CD8-positive, alpha-beta memory T cell (primary cell): ENCODE measurements around the gene APOD. TPM values are rescaled to one million over a fixed set of nuclear protein-coding genes. Genes with fewer than 3 reads are reported as not detected.
A peak's percentile ranks its signal among the peaks of the same experiment; 100 is the strongest.

ENCODE experiments used
- CTCF ChIA-PET: fragments of 350-600 bp; sonication (Branson Sonifier 250); formaldehyde crosslinking; loops from one replicate; lab custom pipeline; 2021; ENCODE audit warnings: antibody characterized with exemption; lab: Charles Lee
- POLR2A ChIA-PET: fragments of 350-600 bp; sonication (Branson Sonifier 250); formaldehyde crosslinking; loops from one replicate; lab custom pipeline; 2021; ENCODE audit warnings: antibody characterized with exemption; lab: Charles Lee
- DNase-seq, 5 donors: peaks; one replicate each; pipeline versions ENCODE4 v3.0.0 to v3.0.0-alpha.2; 2020 to 2022; ENCODE audit warnings: mixed read lengths in 1 of 5
- H3K27ac ChIP-seq: one replicate; pipeline ENCODE4 v1.7.0; 2013; ENCODE audit warnings: low read depth, mild to moderate bottlenecking, low read length, moderate library complexity
- H3K27me3 ChIP-seq: 2 replicates; pipeline ENCODE4 v1.7.0; 2013; ENCODE audit warnings: low read length, mild to moderate bottlenecking; ENCODE audit not compliant: insufficient read depth, poor library complexity, severe bottlenecking
- H3K36me3 ChIP-seq: 2 replicates; pipeline ENCODE4 v1.7.0; 2013; ENCODE audit warnings: mild to moderate bottlenecking, low read length, moderate library complexity; ENCODE audit not compliant: insufficient read depth
- H3K4me1 ChIP-seq: 2 replicates; pipeline ENCODE4 v1.7.0; 2013; ENCODE audit warnings: mild to moderate bottlenecking, low read length, moderate library complexity; ENCODE audit not compliant: insufficient read depth
- H3K4me3 ChIP-seq: 2 replicates; pipeline ENCODE4 v1.7.0; 2013; ENCODE audit warnings: mild to moderate bottlenecking, low read length
- H3K9me3 ChIP-seq: 2 replicates; pipeline ENCODE4 v1.7.0; 2013; ENCODE audit warnings: mild to moderate bottlenecking, low read length
- H3K27ac Mint-ChIP-seq, 8 donors: one replicate each; pipeline ENCODE4 v1.8.0; 2020 to 2021; ENCODE audit warnings: mixed read lengths in 8 of 8, mild to moderate bottlenecking in 6 of 8, inconsistent platforms in 3 of 8, moderate library complexity in 3 of 8
- H3K27me3 Mint-ChIP-seq, 2 donors: one replicate each; pipeline ENCODE4 v1.8.0; 2020 to 2021; ENCODE audit warnings: mixed read lengths in 2 of 2, mild to moderate bottlenecking in 1 of 2, moderate library complexity in 1 of 2
- H3K36me3 Mint-ChIP-seq, 3 donors: one replicate each; pipeline ENCODE4 v1.8.0; 2020 to 2021; ENCODE audit warnings: mixed read lengths in 3 of 3, inconsistent platforms in 1 of 3, mild to moderate bottlenecking in 1 of 3
- H3K4me1 Mint-ChIP-seq, 3 donors: one replicate each; pipeline ENCODE4 v1.8.0; 2020 to 2021; ENCODE audit warnings: mixed read lengths in 3 of 3, inconsistent platforms in 1 of 3, mild to moderate bottlenecking in 1 of 3
- H3K4me3 Mint-ChIP-seq, 7 donors: one replicate each; pipeline ENCODE4 v1.8.0; 2020 to 2021; ENCODE audit warnings: mixed read lengths in 7 of 7, mild to moderate bottlenecking in 6 of 7, moderate library complexity in 4 of 7, inconsistent platforms in 2 of 7
- H3K9me3 Mint-ChIP-seq, 5 donors: one replicate each; pipeline ENCODE4 v1.8.0; 2020 to 2022; ENCODE audit warnings: mixed read lengths in 5 of 5, mild to moderate bottlenecking in 3 of 5, moderate library complexity in 2 of 5, inconsistent platforms in 1 of 5
- polyA plus RNA-seq: library from polyadenylated mRNA; unstranded; fragments of 300-500 nt; fragmentation: Illumina TruSeq; gene quantifications from one replicate; pipeline ENCODE4 v1.2.3, GENCODE V29; 2021
- total RNA-seq, 2 experiments: library from RNA; stranded (reverse); gene quantifications; one replicate each; pipeline ENCODE4 v1.2.3, GENCODE V29; 2021

APOD gene
- total and polyA plus RNA-seq, 3 experiments from 2014 or later: 0.20 TPM; not detected in 2

GRCh38 chr3:195531683-195532082 is 52.1 kb downstream of the APOD start:
- H3K9me3 ChIP-seq: no peaks in the 10 kb centered on the region
- ChIA-PET CTCF (interaction anchor here (2.5 kb wide), 1 partner anchor 261 kb away, joined by 13 read pairs; the partner anchor contains the start of gene XXYLT1), POLR2A (interaction anchor here (0.5 to 2.4 kb wide), 2 partner anchors 11 to 96 kb away, joined by 4 to 15 read pairs; partner anchors contain the start of gene PPP1R2)
- peak overlapping the region in 4 of 8 donors; percentile 6 to 69 (median 30) for H3K27ac Mint-ChIP-seq
- peaks cover 68 to 88% (median 83%) of the 10 kb centered on the region in 3 donors for H3K4me1 Mint-ChIP-seq
- no peak overlapping the region for H3K4me3 ChIP-seq
- H3K27me3 Mint-ChIP-seq: no peaks in the 10 kb centered on the region
- no peak for DNase-seq
- H3K27ac ChIP-seq: no peak overlapping the region
- no peaks in the 10 kb centered on the region for H3K36me3 ChIP-seq
- H3K4me1 ChIP-seq: peaks cover 71% of the 10 kb centered on the region
- H3K36me3 Mint-ChIP-seq: peaks cover 0 to 72% (median 14%) of the 10 kb centered on the region in 3 donors
- no peaks in the 10 kb centered on the region for H3K27me3 ChIP-seq
- peak overlapping the region in 5 of 7 donors; percentile 2 to 24 (median 15) for H3K4me3 Mint-ChIP-seq
- no peaks in the 10 kb centered on the region for H3K9me3 Mint-ChIP-seq

DNA sequence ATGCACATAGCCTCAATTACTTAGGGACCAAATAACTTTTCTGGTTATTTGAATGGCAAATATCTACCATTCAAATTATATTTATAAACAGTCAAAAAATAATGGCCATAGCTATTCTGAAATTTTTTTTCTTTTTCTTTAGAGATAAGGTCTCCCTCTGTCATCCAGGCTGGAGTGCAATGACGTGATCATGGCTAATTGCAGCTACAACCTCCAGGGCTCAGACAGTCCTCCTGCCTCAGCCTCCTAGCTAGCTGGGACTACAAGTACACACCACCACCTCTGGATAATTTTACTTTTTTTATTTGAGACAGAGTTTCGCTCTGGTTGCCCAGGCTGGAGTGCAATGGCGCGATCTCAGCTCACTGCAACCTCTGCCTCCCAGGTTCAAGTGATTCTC is 57.2 kb downstream of the APOD start:
- Mint-ChIP-seq H3K4me1 (peaks cover 56 to 84% (median 79%) of the 10 kb centered on the region in 3 donors), H3K9me3 (no peaks in the 10 kb centered on the region), H3K4me3 (no peak overlapping the region), H3K27me3 (no peaks in the 10 kb centered on the region), H3K27ac (peak overlapping the region in 5 of 8 donors; percentile 13 to 61 (median 47)), H3K36me3 (peaks cover 0 to 73% (median 12%) of the 10 kb centered on the region in 3 donors)
- no peaks in the 10 kb centered on the region for H3K27me3 ChIP-seq
- peaks cover 16% of the 10 kb centered on the region for H3K36me3 ChIP-seq
- DNase-seq: no peak
- ChIA-PET CTCF (interaction anchor here (0.6 to 6.3 kb wide), 4 partner anchors 9 to 256 kb away, joined by 3 to 69 read pairs (median 4); partner anchors contain the start of genes PPP1R2 and XXYLT1), POLR2A (no interaction called here)
- H3K27ac ChIP-seq: no peak overlapping the region
- H3K9me3 ChIP-seq: no peaks in the 10 kb centered on the region
- no peak overlapping the region for H3K4me3 ChIP-seq
- H3K4me1 ChIP-seq: peaks cover 68% of the 10 kb centered on the region

GRCh38 chr3:195524171-195524896 is 59.4 kb downstream of the APOD start:
- Histone ChIP-seq H3K9me3 (no peaks in the 10 kb centered on the region), H3K4me3 (no peak overlapping the region), H3K27ac (no peak overlapping the region), H3K36me3 (peaks cover 16% of the 10 kb centered on the region), H3K27me3 (no peaks in the 10 kb centered on the region), H3K4me1 (peaks cover 49% of the 10 kb centered on the region)
- Mint-ChIP-seq H3K27me3 (no peaks in the 10 kb centered on the region), H3K4me1 (peaks cover 49 to 68% (median 64%) of the 10 kb centered on the region in 3 donors), H3K9me3 (no peaks in the 10 kb centered on the region), H3K4me3 (peak overlapping the region in 6 of 7 donors; percentile 9 to 61 (median 52)), H3K27ac (peak overlapping the region; percentile 57 to 95 (median 84)), H3K36me3 (peaks cover 0 to 69% (median 8%) of the 10 kb centered on the region in 3 donors)
- CTCF ChIA-PET: interaction anchor here (1.0 to 6.3 kb wide), 4 partner anchors 13 to 326 kb away, joined by 3 to 69 read pairs (median 3); partner anchors contain the start of genes PPP1R2 and XXYLT1
- POLR2A ChIA-PET: no interaction called here
- DNase-seq: no peak

DNA sequence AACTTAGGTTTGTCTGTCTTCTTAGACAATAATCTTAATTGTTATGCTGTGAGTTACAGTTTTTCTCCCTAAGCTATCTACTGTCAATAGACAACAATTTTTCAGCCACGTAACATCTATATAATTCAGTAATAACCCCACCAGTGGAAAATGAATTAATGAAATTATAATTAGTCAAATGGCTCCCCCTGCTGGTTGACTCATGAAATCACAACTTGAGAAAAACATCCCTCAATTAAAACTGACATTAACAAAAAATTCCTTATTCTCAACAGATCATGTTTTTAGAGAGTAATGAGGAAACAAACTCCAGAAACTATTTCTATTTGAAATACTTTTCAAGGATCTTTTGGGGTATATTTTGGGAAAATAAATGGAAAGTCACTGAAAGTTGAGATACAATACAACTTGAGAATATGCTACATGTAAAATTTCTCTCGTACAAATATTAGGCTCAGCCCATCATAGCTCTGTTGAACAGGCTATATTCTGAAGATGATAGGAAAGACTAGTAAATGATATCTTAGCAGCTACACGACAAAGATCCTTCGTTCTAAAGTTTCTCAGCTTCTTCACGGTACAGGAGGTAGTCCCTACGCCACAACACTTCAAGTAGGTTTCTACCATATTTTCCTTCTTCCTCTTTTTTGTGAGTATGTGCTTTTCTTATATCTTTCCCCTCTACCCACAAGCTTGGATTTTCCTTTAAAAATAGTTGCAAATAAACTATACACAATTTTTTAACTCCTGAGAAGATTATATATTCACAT is 61.3 kb downstream of the APOD start:
- no peak overlapping the region for H3K27ac ChIP-seq
- POLR2A ChIA-PET: interaction anchor here (0.9 to 1.0 kb wide), 3 partner anchors 11 to 251 kb away, joined by 3 to 5 read pairs (median 4); no protein-coding TSS in a partner anchor

More for the DNA sequence above, 61.3 kb downstream of the APOD start:
- H3K4me3 Mint-ChIP-seq: no peak overlapping the region
- Histone ChIP-seq H3K9me3 (no peaks in the 10 kb centered on the region), H3K4me1 (peaks cover 46% of the 10 kb centered on the region), H3K4me3 (no peak overlapping the region), H3K27me3 (no peaks in the 10 kb centered on the region), H3K36me3 (peaks cover 29% of the 10 kb centered on the region)
- peaks cover 43 to 66% (median 57%) of the 10 kb centered on the region in 3 donors for H3K4me1 Mint-ChIP-seq
- H3K27me3 Mint-ChIP-seq: no peaks in the 10 kb centered on the region
- H3K36me3 Mint-ChIP-seq: peaks cover 5 to 70% (median 9%) of the 10 kb centered on the region in 3 donors
- CTCF ChIA-PET: interaction anchor here (0.6 to 6.3 kb wide), 24 partner anchors 8 to 874 kb away, joined by 3 to 69 read pairs (median 4); partner anchors contain the start of genes LSG1, PPP1R2 and XXYLT1
- peak overlapping the region in 7 of 8 donors; percentile 31 to 68 (median 56) for H3K27ac Mint-ChIP-seq
- DNase-seq: peak in 2 of 5 donors; percentile 38 to 48
- no peaks in the 10 kb centered on the region for H3K9me3 Mint-ChIP-seq

Other genes starting within 250 kb of the APOD start
- gene ACAP2, start 140.9 kb downstream of the APOD start, total RNA-seq: 10 to 100 TPM; 39.5 to 42.9 TPM
- 47.0 TPM for gene ACAP2, start 140.9 kb downstream of the APOD start, polyA plus RNA-seq
- 100 to 1,000 TPM; 106 to 109 TPM for gene PPP1R2, start 40.6 kb downstream of the APOD start, total RNA-seq
- gene PPP1R2, start 40.6 kb downstream of the APOD start, polyA plus RNA-seq: 209 TPM
- gene MUC20, start 137.0 kb upstream of the APOD start, total RNA-seq: under 1 TPM; 0.95 to 0.96 TPM
- not detected for gene MUC20, start 137.0 kb upstream of the APOD start, polyA plus RNA-seq
- under 1 TPM; 0.24 to 0.35 TPM for gene MUC4, start 228.0 kb upstream of the APOD start, total RNA-seq
- not detected for gene MUC4, start 228.0 kb upstream of the APOD start, polyA plus RNA-seq